NB4 (cell line): ENCODE data around the gene OVCA2.

Experiments used
- CTCF ChIP-seq: IDR thresholded peaks from one replicate; pipeline ENCODE4 v1.5.1; 2012; ENCODE audit warnings: low read depth, low read length
- MAX ChIP-seq: IDR thresholded peaks from 2 replicates; pipeline ENCODE4 v1.6.1; 2011; ENCODE audit warnings: low read depth, low read length
- MYC ChIP-seq: IDR thresholded peaks from 2 replicates; pipeline ENCODE4 v1.6.1; 2011; ENCODE audit warnings: low read depth, low read length
- POLR2A ChIP-seq: IDR thresholded peaks from 2 replicates; pipeline ENCODE4 v1.6.1; 2011; ENCODE audit warnings: mild to moderate bottlenecking; ENCODE audit not compliant: insufficient read length; ENCODE audit errors: extremely low read depth

- TF ChIP-seq CTCF (no peak), POLR2A (no peak), MAX (no peak), MYC (no peak)
These were observed 14.7 kb downstream of the OVCA2 start for GRCh38 chr17:2056206-2057174.
